ENCODE data around the gene RALGAPA2. TPM values are rescaled to one million over a fixed set of nuclear protein-coding genes. Genes with fewer than 3 reads are reported as not detected.

Gene RALGAPA2
- total RNA-seq, 4 donors from 2014 or later = 29.4 to 78.2 (median 43.2) TPM

- no peak for TF ChIP-seq CTCF (IDR thresholded peaks at IDR 0.05; ENCODE audit: low read depth)
Measured at GRCh38 chr20:20643927-20644326, 68.5 kb downstream of the RALGAPA2 start.

GRCh38 chr20:20641783-20642182 is 70.7 kb downstream of the RALGAPA2 start:
- no peak for TF ChIP-seq CTCF (IDR thresholded peaks at IDR 0.05; ENCODE audit: low read depth)

GRCh38 chr20:20638878-20639277 is 73.6 kb downstream of the RALGAPA2 start:
- TF ChIP-seq CTCF (IDR thresholded peaks at IDR 0.05; ENCODE audit: low read depth) = no peak

- TF ChIP-seq CTCF (IDR thresholded peaks at IDR 0.05; ENCODE audit: low read depth) = no peak
Measured at GRCh38 chr20:20637998-20638725, 74.3 kb downstream of the RALGAPA2 start.

- no peak for TF ChIP-seq CTCF (IDR thresholded peaks at IDR 0.05; ENCODE audit: low read depth)
Measured at GRCh38 chr20:20635006-20635405, 77.4 kb downstream of the RALGAPA2 start.

GRCh38 chr20:20632644-20633043 is 79.8 kb downstream of the RALGAPA2 start:
- TF ChIP-seq CTCF (IDR thresholded peaks at IDR 0.05; ENCODE audit: low read depth) = no peak

GRCh38 chr20:20630551-20630950 is 81.9 kb downstream of the RALGAPA2 start:
- TF ChIP-seq CTCF (IDR thresholded peaks at IDR 0.05; ENCODE audit: low read depth) = no peak
